CD4-positive, alpha-beta T cell (primary cell): Measurements from ENCODE around the gene THRA. TPM values are rescaled to one million over a fixed set of nuclear protein-coding genes. Genes with fewer than 3 reads are reported as not detected.
A peak's percentile ranks its signal among the peaks of the same experiment; 100 is the strongest.

Experiments
- ATAC-seq: fragments of 200-7000 bp; cut with Tn5 transposase; one replicate; pipeline ENCODE4 v1.10.0; 2022; ENCODE audit warnings: mild to moderate bottlenecking; ENCODE audit not compliant: poor library complexity
- CTCF ChIA-PET: fragments of 350-600 bp; sonication (Branson Sonifier 250); formaldehyde crosslinking; loops from one replicate; lab custom pipeline; 2021; ENCODE audit warnings: antibody characterized with exemption, inconsistent platforms; lab: Charles Lee
- POLR2A ChIA-PET: fragments of 350-600 bp; sonication (Branson Sonifier 250); formaldehyde crosslinking; loops from one replicate; lab custom pipeline; 2021; ENCODE audit warnings: antibody characterized with exemption, inconsistent platforms; lab: Charles Lee
- DNase-seq, 14 experiments: peaks; one replicate each; pipeline ENCODE4 v3.0.0-alpha.2; 2013 to 2020; ENCODE audit warnings: mixed read lengths in 2 of 14
- H3K27ac ChIP-seq, 2 donors: one replicate each; pipeline versions ENCODE4 v1.5.1 to v1.7.0; 2013; ENCODE audit warnings: low read length in 2 of 2, low read depth in 1 of 2, mild to moderate bottlenecking in 1 of 2
- H3K27me3 ChIP-seq, 2 experiments: 1 replicate in 1 of 2; 2 replicates in 1 of 2; pipeline versions ENCODE4 v1.6.1 to v1.7.0; 2013; ENCODE audit warnings: low read length in 2 of 2, control low read depth in 1 of 2, mild to moderate bottlenecking in 1 of 2, moderate library complexity in 1 of 2; ENCODE audit not compliant: insufficient read depth in 2 of 2, control insufficient read depth in 1 of 2
- H3K36me3 ChIP-seq: one replicate; pipeline ENCODE4 v1.6.1; 2013; ENCODE audit warnings: low read length, control low read depth; ENCODE audit not compliant: insufficient read depth
- H3K4me1 ChIP-seq: one replicate; pipeline ENCODE4 v1.6.1; 2013; ENCODE audit warnings: low read length, control low read depth; ENCODE audit not compliant: insufficient read depth
- H3K4me3 ChIP-seq: one replicate; pipeline ENCODE4 v1.5.1; 2013; ENCODE audit warnings: mild to moderate bottlenecking, low read length, moderate library complexity
- H3K9me3 ChIP-seq, 2 experiments: 1 replicate in 1 of 2; 2 replicates in 1 of 2; pipeline versions ENCODE4 v1.6.1 to v1.7.0; 2013; ENCODE audit warnings: low read length in 2 of 2, mild to moderate bottlenecking in 2 of 2, control low read depth in 1 of 2, moderate library complexity in 1 of 2; ENCODE audit not compliant: control insufficient read depth in 1 of 2, insufficient read depth in 1 of 2
- H3K27ac Mint-ChIP-seq: one replicate; pipeline ENCODE4 v1.8.0; 2020; ENCODE audit warnings: mixed read lengths
- H3K27me3 Mint-ChIP-seq: one replicate; pipeline ENCODE4 v1.8.0; 2021; ENCODE audit warnings: mixed read lengths
- H3K36me3 Mint-ChIP-seq: one replicate; pipeline ENCODE4 v1.8.0; 2021; ENCODE audit warnings: low read depth, mixed read lengths
- H3K4me1 Mint-ChIP-seq: one replicate; pipeline ENCODE4 v1.8.0; 2021; ENCODE audit warnings: low read depth, mixed read lengths
- H3K4me3 Mint-ChIP-seq: one replicate; pipeline ENCODE4 v1.8.0; 2020; ENCODE audit warnings: mild to moderate bottlenecking, mixed read lengths
- H3K9me3 Mint-ChIP-seq: one replicate; pipeline ENCODE4 v1.8.0; 2020; ENCODE audit warnings: mixed read lengths
- CTCF ChIP-seq: fragments of 200-600 bp; IDR thresholded peaks from one replicate; pipeline ENCODE4 v1.8.0; 2022; ENCODE audit warnings: antibody characterized with exemption, mild to moderate bottlenecking
- intact Hi-C, 2 experiments: fragments of 100-400 bp; cut with DNase I in 1 of 2; cut with micrococcal nuclease in 1 of 2; formaldehyde crosslinking; loops; one replicate each; pipeline versions ENCODE4 v1.15.1 to v1.9.0; 2023 to 2025; cut with DNase I, micrococcal nuclease
- total RNA-seq, 174 experiments: library from RNA in 2 of 174; stranded (reverse) in 2 of 174; gene quantifications; one replicate each; pipeline ENCODE4 v1.2.3 and lab custom pipeline; 2021 to 2026

THRA gene
- total RNA-seq, 2 experiments from 2014 or later = 35.2 to 36.4 TPM

GRCh38 chr17:40025559-40025958 is 37.2 kb upstream of the THRA start:
- H3K9me3 Mint-ChIP-seq = no peaks in the 10 kb centered on the region

GRCh38 chr17:40025991-40026815 is 36.6 kb upstream of the THRA start:
- CTCF ChIA-PET = interaction anchor here (0.6 to 1.8 kb wide), 8 partner anchors 13 to 423 kb away, joined by 3 to 5 read pairs (median 3); partner anchors contain the start of gene MED24
- Mint-ChIP-seq H3K27me3 (no peaks in the 10 kb centered on the region), H3K9me3 (no peaks in the 10 kb centered on the region), H3K27ac (peak overlapping the region; percentile 34), H3K36me3 (peaks cover 72% of the 10 kb centered on the region), H3K4me3 (peak overlapping the region; percentile 6), H3K4me1 (peaks cover 23% of the 10 kb centered on the region)
- ATAC-seq (peak; percentile 56), DNase-seq (peak; percentile 30 to 79 (median 48))
- Histone ChIP-seq H3K27ac (no peak overlapping the region), H3K36me3 (peaks cover 59% of the 10 kb centered on the region), H3K4me1 (peaks cover 25% of the 10 kb centered on the region), H3K9me3 (no peaks in the 10 kb centered on the region), H3K27me3 (no peaks in the 10 kb centered on the region), H3K4me3 (no peak overlapping the region)
- no peak for TF ChIP-seq CTCF
- POLR2A ChIA-PET = interaction anchor here (0.7 to 1.7 kb wide), 8 partner anchors 12 to 193 kb away, joined by 3 to 6 read pairs (median 4); partner anchors contain the start of genes MED24, NR1D1, PSMD3 and WIPF2
- intact Hi-C loops = loop anchor here (2.0 to 10.0 kb wide), 3 partner anchors 153 to 471 kb away; no protein-coding TSS in a partner anchor

More at GRCh38 chr17:40025559-40025958, 37.2 kb upstream of the THRA start:
- no peak for TF ChIP-seq CTCF
- intact Hi-C loops = loop anchor here in 1 of 2 experiments (5.0 to 10.0 kb wide), 2 partner anchors 153 to 471 kb away; no protein-coding TSS in a partner anchor
- ATAC-seq (no peak), DNase-seq (no peak)
- POLR2A ChIA-PET = interaction anchor here (0.7 to 1.6 kb wide), 6 partner anchors 11 to 194 kb away, joined by 3 to 6 read pairs (median 4); partner anchors contain the start of genes PSMD3 and WIPF2
- Histone ChIP-seq H3K27ac (no peak overlapping the region), H3K4me1 (peaks cover 25% of the 10 kb centered on the region), H3K4me3 (no peak overlapping the region), H3K36me3 (peaks cover 55% of the 10 kb centered on the region), H3K27me3 (no peaks in the 10 kb centered on the region), H3K9me3 (no peaks in the 10 kb centered on the region)
- no peaks in the 10 kb centered on the region for H3K27me3 Mint-ChIP-seq
- H3K27ac Mint-ChIP-seq = no peak overlapping the region
- peaks cover 23% of the 10 kb centered on the region for H3K4me1 Mint-ChIP-seq
- CTCF ChIA-PET = interaction anchor here (0.6 to 1.3 kb wide), 4 partner anchors 12 to 177 kb away, joined by 3 read pairs; partner anchors contain the start of gene MED24
- H3K36me3 Mint-ChIP-seq = peaks cover 71% of the 10 kb centered on the region
- H3K4me3 Mint-ChIP-seq = peak overlapping the region; percentile 12

- TF ChIP-seq CTCF = peak; percentile 97
- no peaks in the 10 kb centered on the region for H3K27me3 Mint-ChIP-seq
- H3K4me3 Mint-ChIP-seq = peak overlapping the region; percentile 23
- no peaks in the 10 kb centered on the region for H3K9me3 Mint-ChIP-seq
- H3K4me1 Mint-ChIP-seq = peaks cover 23% of the 10 kb centered on the region
- intact Hi-C loops = loop anchor here (1.0 to 10.0 kb wide), 4 partner anchors 14 to 472 kb away; no protein-coding TSS in a partner anchor
- Histone ChIP-seq H3K27me3 (no peaks in the 10 kb centered on the region), H3K4me3 (no peak overlapping the region), H3K27ac (no peak overlapping the region), H3K9me3 (no peaks in the 10 kb centered on the region), H3K36me3 (peaks cover 59% of the 10 kb centered on the region), H3K4me1 (peaks cover 25% of the 10 kb centered on the region)
- H3K27ac Mint-ChIP-seq = peak overlapping the region; percentile 34
- POLR2A ChIA-PET = interaction anchor here (0.7 to 1.7 kb wide), 9 partner anchors 13 to 192 kb away, joined by 3 to 6 read pairs (median 4); partner anchors contain the start of genes MED24, NR1D1, PSMD3 and WIPF2
- peaks cover 72% of the 10 kb centered on the region for H3K36me3 Mint-ChIP-seq
- CTCF ChIA-PET = interaction anchor here (0.6 to 2.2 kb wide), 9 partner anchors 14 to 422 kb away, joined by 3 to 11 read pairs (median 4); partner anchors contain the start of gene MED24
- peak; percentile 87 for ATAC-seq
- DNase-seq = peak; percentile 63 to 89 (median 71)
These were observed 35.8 kb upstream of the THRA start for GRCh38 chr17:40026816-40027613.
